Stimulated activated CD4-positive, alpha-beta T cell treated with anti-CD3 and anti-CD28 coated beads, Interleukin-12 subunit alpha, Interleukin-12 subunit beta, amount 100 ng/mL, for 24 hours (primary cell): ENCODE data around the gene LCE3B.
"Not testable (repeated sequence)": the region's sequence is repeated elsewhere in the genome, so short reads cannot be mapped to it uniquely, and the experiment has no call there.

Experiments
- DNase-seq, 2 experiments: peaks; one replicate each; pipeline ENCODE4 v3.0.0-alpha.2; 2020; ENCODE audit warnings: low read depth in 2 of 2

LCE3B gene

GRCh38 chr1:152613511-152613910, at the start of gene LCE3B:
Gene LCE3B (plus strand): TSS chr1:152613811. CDS start chr1:152613811, 0 bp downstream.
- DNase-seq: no peak

- no peak for DNase-seq
These were observed 48.5 kb upstream of the LCE3B start for GRCh38 chr1:152565115-152565514.

- DNase-seq: no peak
These were observed 47.9 kb upstream of the LCE3B start for GRCh38 chr1:152565535-152566215.

- DNase-seq: no peak
These were observed 46.9 kb upstream of the LCE3B start, which contains the start of gene LCE3E for GRCh38 chr1:152566681-152567080. Gene LCE3E (minus strand): TSS chr1:152566780. CDS start chr1:152566208, 572 bp downstream.

GRCh38 chr1:152577168-152577567, 36.4 kb upstream of the LCE3B start:
- no peak for DNase-seq

GRCh38 chr1:152579526-152579925, 34.1 kb upstream of the LCE3B start:
- DNase-seq: not testable (repeated sequence)

GRCh38 chr1:152580433-152580832, 33.2 kb upstream of the LCE3B start, which contains the start of gene LCE3D:
Gene LCE3D (minus strand): TSS chr1:152580516. CDS start chr1:152579936, 580 bp downstream.
- DNase-seq: no peak

- no peak for DNase-seq
These were observed 31.0 kb upstream of the LCE3B start for GRCh38 chr1:152582647-152583046.

- DNase-seq: no peak
These were observed 28.0 kb upstream of the LCE3B start for GRCh38 chr1:152585586-152585985.

GRCh38 chr1:152596986-152597385, 16.6 kb upstream of the LCE3B start:
- DNase-seq: no peak

- DNase-seq: no peak
These were observed 13.7 kb upstream of the LCE3B start, which contains the start of gene LCE3C for GRCh38 chr1:152599934-152600333. Gene LCE3C (plus strand): TSS chr1:152600234. CDS start chr1:152600732, 498 bp downstream.

- DNase-seq: no peak
These were observed 8.4 kb downstream of the LCE3B start for GRCh38 chr1:152621993-152622392.

GRCh38 chr1:152622803-152623202, 9.2 kb downstream of the LCE3B start, which contains the start of gene LCE3A:
Gene LCE3A (minus strand): TSS chr1:152623103. CDS start chr1:152623103, 0 bp downstream.
- DNase-seq: no peak

- peak in 1 of 2 experiments; percentile 28 for DNase-seq
These were observed 9.7 kb downstream of the LCE3B start for GRCh38 chr1:152623203-152623844.

GRCh38 chr1:152626744-152627143, 13.1 kb downstream of the LCE3B start:
- no peak for DNase-seq

GRCh38 chr1:152630596-152630995, 17.0 kb downstream of the LCE3B start:
- DNase-seq: no peak

GRCh38 chr1:152640351-152640750, 26.7 kb downstream of the LCE3B start:
- DNase-seq: no peak

- no peak for DNase-seq
These were observed 30.3 kb downstream of the LCE3B start for GRCh38 chr1:152643945-152644344.

- no peak for DNase-seq
These were observed 31.5 kb downstream of the LCE3B start for GRCh38 chr1:152645146-152645545.

GRCh38 chr1:152646656-152647055, 33.0 kb downstream of the LCE3B start:
- no peak for DNase-seq

GRCh38 chr1:152654110-152654509, 40.5 kb downstream of the LCE3B start:
- DNase-seq: peak; percentile 3 to 58

GRCh38 chr1:152656459-152656858, 42.8 kb downstream of the LCE3B start:
- DNase-seq: no peak

- no peak for DNase-seq
These were observed 44.1 kb downstream of the LCE3B start for GRCh38 chr1:152657677-152658076.
